ENCODE data around the gene ZNF562. TPM values are rescaled to one million over a fixed set of nuclear protein-coding genes. Genes with fewer than 3 reads are reported as not detected.
"Not testable (repeated sequence)": the region's sequence is repeated elsewhere in the genome, so short reads cannot be mapped to it uniquely, and the experiment has no call there.

Gene ZNF562
- total RNA-seq, result 21.9 TPM
- long read RNA-seq, partial matches to known transcripts, result 0 of 7 reads
- long read RNA-seq, other reads (novel, unspliced or antisense), result 5 of 7 reads

- DNase-seq (ENCODE audit: low spot score), result peak; percentile 96
- intact Hi-C loops (cut with DNase I), result loop anchor here (2.0 kb wide), 1 partner anchor 94 kb away; the partner anchor contains the start of gene ZNF846
Measured at GRCh38 chr19:9674663-9675357, at the start of gene ZNF562. TSS of gene ZNF562 (minus strand) at chr19:9675100. CDS start at chr19:9660744, 14,356 bp downstream.

DNA sequence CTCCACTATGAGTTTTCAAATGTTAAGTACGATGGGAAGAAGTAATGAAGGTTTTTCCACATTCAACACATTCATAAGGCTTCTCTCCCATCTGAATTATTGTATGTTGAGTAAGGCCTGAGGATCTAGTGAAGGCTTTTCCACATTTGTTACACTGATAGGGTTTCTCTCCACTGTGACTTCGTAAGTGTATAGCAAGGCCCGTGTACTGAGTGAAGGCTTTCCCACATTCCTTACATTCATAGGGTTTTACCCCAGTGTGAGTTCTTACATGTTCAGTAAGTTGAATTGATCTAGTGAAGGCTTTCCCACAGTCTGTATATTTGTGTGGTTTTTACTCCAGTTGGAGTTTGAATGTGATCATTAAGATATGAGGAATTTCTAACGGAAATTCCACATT is 49.3 kb upstream of the ZNF562 start:
- intact Hi-C loops (cut with DNase I), result no loop called here
- no peak for DNase-seq (ENCODE audit: low spot score)

DNA sequence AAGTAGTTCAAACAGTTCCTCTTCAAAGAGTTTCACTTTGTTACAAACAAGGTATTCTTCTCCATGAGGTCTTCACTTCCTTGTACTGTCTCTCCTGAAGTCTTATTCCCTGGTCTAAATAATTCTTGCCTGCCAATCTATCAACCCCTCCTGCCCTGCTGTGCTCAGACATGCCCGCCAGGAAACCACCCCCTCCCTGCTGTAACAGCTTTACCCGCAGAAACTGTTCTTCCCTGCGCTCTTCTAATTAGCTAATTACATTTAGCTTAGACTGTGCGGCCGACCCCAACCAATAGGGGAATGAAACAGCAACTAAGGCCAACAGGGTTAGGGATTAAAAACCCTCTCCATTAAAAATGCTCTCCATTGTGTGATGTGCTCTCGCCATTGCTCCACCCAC is 47.0 kb upstream of the ZNF562 start:
- intact Hi-C loops (cut with DNase I), result no loop called here
- DNase-seq (ENCODE audit: low spot score), result no peak

DNA sequence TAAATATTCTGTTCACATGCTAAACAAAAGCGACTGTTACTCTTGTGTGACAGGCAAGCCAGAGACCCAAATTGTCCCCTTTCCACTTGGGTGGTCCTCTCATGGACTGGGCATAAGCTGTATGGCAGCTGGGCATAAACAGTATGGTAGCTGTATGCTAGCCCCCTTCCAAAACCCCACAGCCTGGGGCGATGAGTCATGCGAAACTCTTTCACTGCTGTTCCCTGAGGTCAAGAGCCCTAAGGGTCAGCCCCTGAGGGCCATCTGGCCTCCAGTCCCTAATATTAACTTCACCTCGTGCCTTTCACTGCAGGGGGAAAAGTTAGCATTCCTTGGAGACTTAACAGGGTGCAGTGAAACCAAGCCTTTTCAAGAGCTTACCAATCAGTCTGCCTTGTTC is 45.6 kb upstream of the ZNF562 start:
- intact Hi-C loops (cut with DNase I), result no loop called here
- DNase-seq (ENCODE audit: low spot score), result no peak

DNA sequence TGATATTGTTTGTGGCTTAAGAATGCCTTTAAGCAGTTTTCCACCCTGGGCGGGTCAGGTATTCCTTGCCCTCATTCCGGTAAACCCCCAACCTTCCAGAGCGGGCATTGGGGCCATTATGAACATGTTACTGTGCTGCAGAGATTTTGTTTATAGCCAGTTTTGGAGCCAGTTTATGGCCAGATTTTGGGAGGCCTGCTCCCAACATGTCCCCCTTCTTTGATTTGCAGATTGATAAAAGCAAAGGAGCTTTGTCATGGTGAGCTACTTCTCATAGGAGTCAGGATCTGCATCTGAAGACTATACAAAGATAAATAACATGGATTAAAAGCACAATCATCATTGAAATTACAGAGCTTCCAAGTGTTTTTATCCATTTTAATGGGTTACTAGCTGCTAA is 36.9 kb upstream of the ZNF562 start:
- intact Hi-C loops (cut with DNase I), result no loop called here
- DNase-seq (ENCODE audit: low spot score), result no peak

DNA sequence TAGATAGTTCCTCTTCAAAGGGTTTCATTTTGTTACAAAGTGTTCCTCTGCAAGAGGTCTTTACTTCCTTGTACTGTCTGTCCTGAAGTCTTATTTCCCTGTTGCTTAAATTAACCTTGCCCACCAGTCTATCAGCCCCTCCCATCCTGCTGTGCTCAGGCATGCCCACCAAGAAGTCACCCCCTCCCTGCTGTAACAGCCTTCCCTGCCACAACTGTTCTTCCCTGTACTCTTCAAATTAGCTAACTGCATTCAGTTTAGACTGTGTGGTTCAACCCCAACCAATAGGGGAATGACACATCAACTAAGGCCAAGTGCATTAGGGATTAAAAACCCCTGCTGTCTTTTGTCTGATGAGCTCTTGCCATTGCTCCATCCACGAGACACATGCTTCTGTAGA is 34.4 kb upstream of the ZNF562 start:
- intact Hi-C loops (cut with DNase I), result no loop called here
- DNase-seq (ENCODE audit: low spot score), result no peak

GRCh38 chr19:9705836-9706235 is 30.9 kb upstream of the ZNF562 start:
- no peak for DNase-seq (ENCODE audit: low spot score)
- intact Hi-C loops (cut with DNase I), result no loop called here

- no peak for DNase-seq (ENCODE audit: low spot score)
- intact Hi-C loops (cut with DNase I), result no loop called here
Measured at GRCh38 chr19:9702186-9702585, 27.3 kb upstream of the ZNF562 start.

DNA sequence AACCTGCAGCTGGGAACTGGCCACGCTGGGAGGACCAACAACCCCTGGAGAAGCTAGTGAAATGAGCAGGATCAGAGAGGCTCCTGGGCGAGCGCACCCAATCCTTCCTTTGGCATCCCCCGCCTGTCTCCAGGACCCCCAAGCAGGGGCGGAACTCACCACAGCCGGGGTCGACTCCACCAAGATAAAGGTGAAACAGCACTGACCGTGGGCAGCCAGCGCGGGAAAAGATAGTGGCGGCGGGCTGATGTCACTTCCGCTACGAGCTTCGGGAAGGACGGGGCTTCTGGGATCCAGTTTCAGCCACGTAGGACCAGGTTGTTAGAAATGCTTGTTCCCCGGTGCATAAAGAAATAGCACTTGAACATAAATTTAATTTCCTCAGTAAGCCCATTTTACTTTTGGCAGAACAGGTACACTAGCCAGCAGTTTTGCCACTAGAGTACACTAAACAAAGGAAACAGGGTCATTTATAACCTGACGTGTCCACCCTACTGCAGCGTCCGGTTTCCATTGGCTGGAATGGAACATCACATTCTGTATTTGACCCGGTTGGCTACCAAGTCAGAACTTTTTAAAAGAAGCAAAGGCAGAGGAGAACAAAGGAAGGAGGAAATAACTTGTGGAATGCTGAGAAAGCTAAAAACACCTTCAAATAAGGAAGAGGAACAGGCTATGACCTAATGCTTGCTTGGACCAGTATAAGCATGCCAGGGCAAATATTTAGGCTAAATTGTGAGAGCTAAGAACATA is 25.5 kb upstream of the ZNF562 start:
- no peak for DNase-seq (ENCODE audit: low spot score)
- intact Hi-C loops (cut with DNase I), result no loop called here

GRCh38 chr19:9690301-9690700 is 15.4 kb upstream of the ZNF562 start:
- intact Hi-C loops (cut with DNase I), result not testable (repeated sequence)

DNA sequence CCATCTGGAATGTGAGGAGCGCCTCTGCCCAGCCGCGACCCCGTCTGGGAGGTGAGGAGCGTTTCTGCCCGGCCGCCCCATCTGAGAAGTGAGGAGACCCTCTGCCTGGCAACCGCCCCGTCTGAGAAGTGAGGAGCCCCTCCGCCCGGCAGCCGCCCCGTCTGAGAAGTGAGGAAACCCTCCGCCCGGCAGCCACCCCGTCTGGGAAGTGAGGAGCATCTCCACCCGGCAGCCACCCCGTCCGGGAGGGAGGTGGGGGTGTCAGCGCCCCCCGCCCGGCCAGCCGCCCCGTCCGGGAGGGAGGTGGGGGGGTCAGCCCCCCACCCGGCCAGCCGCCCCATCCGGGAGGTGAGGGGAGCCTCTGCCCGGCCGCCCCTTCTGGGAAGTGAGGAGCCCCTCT is 5.1 kb upstream of the ZNF562 start:
- intact Hi-C loops (cut with DNase I); DNase-seq (ENCODE audit: low spot score): not testable (repeated sequence)

More at GRCh38 chr19:9690301-9690700, 15.4 kb upstream of the ZNF562 start:
- not testable (repeated sequence) for DNase-seq (ENCODE audit: low spot score)

DNA sequence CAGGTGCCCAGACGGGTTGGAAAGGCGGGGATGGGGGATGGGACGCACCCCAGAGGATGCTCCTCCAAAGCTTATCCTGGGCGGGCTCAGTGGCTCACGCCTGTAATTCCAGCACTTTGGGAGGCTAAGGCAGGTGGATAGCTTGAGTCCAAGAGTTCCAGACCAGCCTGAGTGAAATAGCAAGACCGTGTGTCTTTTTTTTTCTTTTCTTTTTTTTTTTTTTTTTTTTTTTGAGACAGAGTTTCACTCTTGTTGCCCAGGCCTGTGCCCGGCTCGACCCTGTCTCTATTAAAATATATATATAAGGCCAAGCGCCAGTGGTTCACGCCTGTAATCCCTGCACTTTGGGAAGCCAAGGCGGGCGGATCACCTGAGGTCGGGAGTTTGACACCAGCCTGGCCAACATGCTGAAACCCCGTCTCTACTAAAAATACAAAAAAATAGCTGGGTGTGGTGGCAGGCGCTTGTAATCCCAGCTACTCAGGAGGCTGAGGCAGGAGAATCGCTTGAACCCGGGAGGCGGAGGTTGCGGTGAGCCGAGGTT is 530 bp upstream of the ZNF562 start:
- intact Hi-C loops (cut with DNase I), result loop anchor here (2.0 kb wide), 1 partner anchor 93 kb away; the partner anchor contains the start of gene ZNF846
- not testable (repeated sequence) for DNase-seq (ENCODE audit: low spot score)

- intact Hi-C loops (cut with DNase I), result loop anchor here (2.0 kb wide), 1 partner anchor 95 kb away; the partner anchor contains the start of gene ZNF846
- DNase-seq (ENCODE audit: low spot score), result no peak
Measured at GRCh38 chr19:9673912-9674662, 813 bp downstream of the ZNF562 start.

- no peak for DNase-seq (ENCODE audit: low spot score)
- intact Hi-C loops (cut with DNase I), result no loop called here
Measured at GRCh38 chr19:9672893-9673292, 2.0 kb downstream of the ZNF562 start.

GRCh38 chr19:9671655-9672054 is 3.2 kb downstream of the ZNF562 start:
- DNase-seq (ENCODE audit: low spot score), result no peak
- intact Hi-C loops (cut with DNase I), result no loop called here

DNA sequence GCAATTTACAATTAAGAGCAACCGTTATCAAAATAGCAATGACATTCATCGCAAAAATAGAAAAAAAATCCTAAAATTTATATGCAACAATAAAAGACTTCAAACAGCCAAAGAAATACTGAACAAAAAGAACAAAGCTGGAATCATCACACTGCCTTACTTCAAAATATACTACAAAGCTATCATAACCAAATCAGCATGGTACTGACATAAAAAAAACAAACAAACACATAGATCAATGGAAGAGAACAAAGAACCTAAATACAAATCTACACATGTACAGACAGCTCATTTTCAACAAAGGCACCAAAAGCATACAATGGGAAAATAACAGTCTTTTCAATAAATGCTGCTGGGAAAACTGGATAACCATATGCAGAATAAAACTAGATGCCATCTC is 6.4 kb downstream of the ZNF562 start:
- intact Hi-C loops (cut with DNase I), result no loop called here
- no peak for DNase-seq (ENCODE audit: low spot score)

DNA sequence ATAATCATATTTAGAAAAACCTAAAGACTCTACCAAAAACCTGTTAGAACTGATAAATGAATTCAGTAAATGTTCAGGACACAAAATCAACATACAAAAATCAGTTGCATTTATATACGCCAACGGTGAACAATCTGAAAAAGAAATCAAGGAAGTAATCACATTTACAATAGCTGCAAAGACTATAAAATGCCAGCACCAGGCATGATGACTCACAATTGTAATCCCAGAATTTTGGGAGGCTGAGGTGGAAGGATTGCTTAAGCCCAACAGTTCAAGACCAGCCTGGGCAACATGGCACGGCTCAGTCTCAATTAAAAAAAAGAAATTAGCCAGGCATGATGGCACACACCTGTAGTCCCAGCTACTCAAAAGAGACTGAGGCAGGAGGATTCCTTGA is 7.0 kb downstream of the ZNF562 start:
- DNase-seq (ENCODE audit: low spot score), result no peak
- intact Hi-C loops (cut with DNase I), result no loop called here

- DNase-seq (ENCODE audit: low spot score), result no peak
- intact Hi-C loops (cut with DNase I), result no loop called here
Measured at GRCh38 chr19:9658769-9659168, 16.1 kb downstream of the ZNF562 start.

- DNase-seq (ENCODE audit: low spot score); intact Hi-C loops (cut with DNase I): not testable (repeated sequence)
Measured at GRCh38 chr19:9653066-9653555, 21.8 kb downstream of the ZNF562 start.

DNA sequence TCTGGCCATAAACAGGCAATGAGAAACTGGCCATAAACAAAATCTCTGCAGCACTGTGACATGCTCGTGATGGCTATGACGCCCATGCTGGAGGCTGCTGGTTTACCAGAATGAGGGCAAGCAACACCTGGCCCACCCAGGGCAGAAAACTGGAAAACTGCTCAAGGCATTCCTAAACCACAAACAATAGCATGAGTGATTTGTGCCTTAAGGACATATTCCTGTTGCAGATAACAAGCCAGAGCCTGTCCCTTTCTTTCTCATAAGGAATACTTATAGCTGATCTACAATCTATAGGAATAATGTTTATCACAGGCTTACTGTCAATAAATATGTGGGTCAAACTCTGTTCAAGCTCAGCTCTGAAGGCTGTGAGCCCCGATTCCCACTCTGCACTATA is 23.4 kb downstream of the ZNF562 start:
- intact Hi-C loops (cut with DNase I); DNase-seq (ENCODE audit: low spot score): not testable (repeated sequence)
